NCI-H526 (cell line): ENCODE measurements around the gene C1QTNF6.

ENCODE experiments used
- DNase-seq, 2 experiments: peaks; one replicate each; lab custom pipeline; 2025; lab: John Stamatoyannopoulos, UW

C1QTNF6 gene

GRCh38 chr22:37223965-37224551, 36.0 kb upstream of the C1QTNF6 start:
- DNase-seq, result no peak

- no peak for DNase-seq
Measured at GRCh38 chr22:37222440-37222971, 34.5 kb upstream of the C1QTNF6 start.

GRCh38 chr22:37221424-37222333, 33.6 kb upstream of the C1QTNF6 start:
- DNase-seq, result no peak

GRCh38 chr22:37220543-37220981, 32.5 kb upstream of the C1QTNF6 start:
- no peak for DNase-seq

GRCh38 chr22:37219533-37219932, 31.5 kb upstream of the C1QTNF6 start:
- no peak for DNase-seq

GRCh38 chr22:37218771-37219411, 30.8 kb upstream of the C1QTNF6 start:
- DNase-seq, result no peak

- no peak for DNase-seq
Measured at GRCh38 chr22:37218399-37218770, 30.3 kb upstream of the C1QTNF6 start.

GRCh38 chr22:37215890-37216289, 27.8 kb upstream of the C1QTNF6 start:
- no peak for DNase-seq

GRCh38 chr22:37214731-37215030, 26.6 kb upstream of the C1QTNF6 start:
- no peak for DNase-seq

- no peak for DNase-seq
Measured at GRCh38 chr22:37213941-37214730, 26.1 kb upstream of the C1QTNF6 start.

- no peak for DNase-seq
Measured at GRCh38 chr22:37213218-37213855, 25.3 kb upstream of the C1QTNF6 start.

GRCh38 chr22:37212174-37212906, 24.3 kb upstream of the C1QTNF6 start, which contains the start of gene SSTR3:
TSS of gene SSTR3 (minus strand) at chr22:37212477. CDS start at chr22:37207803, 4,674 bp downstream.
- peak in 1 of 2 experiments; percentile 12 for DNase-seq

GRCh38 chr22:37211866-37212173, 23.8 kb upstream of the C1QTNF6 start:
- DNase-seq, result no peak

- DNase-seq, result no peak
Measured at GRCh38 chr22:37211075-37211865, 23.2 kb upstream of the C1QTNF6 start.

- DNase-seq, result no peak
Measured at GRCh38 chr22:37210041-37210803, 22.2 kb upstream of the C1QTNF6 start.

GRCh38 chr22:37209140-37209845, 21.2 kb upstream of the C1QTNF6 start:
- DNase-seq, result no peak

- DNase-seq, result no peak
Measured at GRCh38 chr22:37208401-37209139, 20.5 kb upstream of the C1QTNF6 start.

- no peak for DNase-seq
Measured at GRCh38 chr22:37207981-37208380, 19.9 kb upstream of the C1QTNF6 start.
